Peyer's patch (tissue), 4 donors: ENCODE measurements around the gene PAAF1. TPM values are rescaled to one million over a fixed set of nuclear protein-coding genes. Genes with fewer than 3 reads are reported as not detected.

Experiments used
- DNase-seq, 3 donors: peaks; one replicate each; pipeline ENCODE4 v3.0.0-alpha.2; 2017 to 2019
- H3K27ac ChIP-seq, 4 donors: fragments of 200-600 bp; sonication (generic); one replicate each; pipeline ENCODE4 v1.5.1; 2016 to 2019
- H3K27me3 ChIP-seq, 2 donors: fragments of 200-600 bp; sonication (generic); one replicate each; pipeline ENCODE4 v1.5.1; 2019
- H3K36me3 ChIP-seq, 3 donors: fragments of 200-600 bp; sonication (generic); one replicate each; pipeline ENCODE4 v1.5.1; 2016 to 2019
- H3K4me1 ChIP-seq, 4 donors: fragments of 200-600 bp; sonication (generic); one replicate each; pipeline ENCODE4 v1.5.1; 2016 to 2019
- H3K4me3 ChIP-seq, 4 donors: fragments of 200-600 bp; sonication (generic); 1 replicate in 3 of 4; 2 replicates in 1 of 4; pipeline ENCODE4 v1.5.1; 2016 to 2019; ENCODE audit warnings: mild to moderate bottlenecking in 1 of 4
- H3K9me3 ChIP-seq, 4 donors: fragments of 200-600 bp; sonication (generic); one replicate each; pipeline ENCODE4 v1.5.1; 2016 to 2019; ENCODE audit warnings: mild to moderate bottlenecking in 1 of 4
- POLR2A ChIP-seq, 2 donors: fragments of 450-650 bp; IDR thresholded peaks; one replicate each; pipeline ENCODE4 v1.5.1; 2017; ENCODE audit warnings: antibody characterized with exemption in 2 of 2, mild to moderate bottlenecking in 2 of 2, moderate library complexity in 2 of 2
- total RNA-seq, 4 donors: library from RNA; depleted of rRNA; stranded (reverse); fragments of >200 nt; gene quantifications; one replicate each; pipeline ENCODE4 v1.1.0, GENCODE V29; 2016
- TF ChIP-seq, protein P1 (sequence below), 6 experiments: fragments of 450-650 bp in 4 of 6; fragments of 200-600 bp in 2 of 6; sonication (generic) in 1 of 6; IDR thresholded peaks; one replicate each; pipeline ENCODE4 v1.5.1; 2017 to 2019; ENCODE audit warnings: antibody characterized with exemption in 6 of 6, mild to moderate bottlenecking in 3 of 6, moderate library complexity in 1 of 6

PAAF1 gene, protein sequence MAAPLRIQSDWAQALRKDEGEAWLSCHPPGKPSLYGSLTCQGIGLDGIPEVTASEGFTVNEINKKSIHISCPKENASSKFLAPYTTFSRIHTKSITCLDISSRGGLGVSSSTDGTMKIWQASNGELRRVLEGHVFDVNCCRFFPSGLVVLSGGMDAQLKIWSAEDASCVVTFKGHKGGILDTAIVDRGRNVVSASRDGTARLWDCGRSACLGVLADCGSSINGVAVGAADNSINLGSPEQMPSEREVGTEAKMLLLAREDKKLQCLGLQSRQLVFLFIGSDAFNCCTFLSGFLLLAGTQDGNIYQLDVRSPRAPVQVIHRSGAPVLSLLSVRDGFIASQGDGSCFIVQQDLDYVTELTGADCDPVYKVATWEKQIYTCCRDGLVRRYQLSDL
- total RNA-seq, result 10 to 100 TPM; 16.6 to 18.2 (median 16.6) TPM

DNA sequence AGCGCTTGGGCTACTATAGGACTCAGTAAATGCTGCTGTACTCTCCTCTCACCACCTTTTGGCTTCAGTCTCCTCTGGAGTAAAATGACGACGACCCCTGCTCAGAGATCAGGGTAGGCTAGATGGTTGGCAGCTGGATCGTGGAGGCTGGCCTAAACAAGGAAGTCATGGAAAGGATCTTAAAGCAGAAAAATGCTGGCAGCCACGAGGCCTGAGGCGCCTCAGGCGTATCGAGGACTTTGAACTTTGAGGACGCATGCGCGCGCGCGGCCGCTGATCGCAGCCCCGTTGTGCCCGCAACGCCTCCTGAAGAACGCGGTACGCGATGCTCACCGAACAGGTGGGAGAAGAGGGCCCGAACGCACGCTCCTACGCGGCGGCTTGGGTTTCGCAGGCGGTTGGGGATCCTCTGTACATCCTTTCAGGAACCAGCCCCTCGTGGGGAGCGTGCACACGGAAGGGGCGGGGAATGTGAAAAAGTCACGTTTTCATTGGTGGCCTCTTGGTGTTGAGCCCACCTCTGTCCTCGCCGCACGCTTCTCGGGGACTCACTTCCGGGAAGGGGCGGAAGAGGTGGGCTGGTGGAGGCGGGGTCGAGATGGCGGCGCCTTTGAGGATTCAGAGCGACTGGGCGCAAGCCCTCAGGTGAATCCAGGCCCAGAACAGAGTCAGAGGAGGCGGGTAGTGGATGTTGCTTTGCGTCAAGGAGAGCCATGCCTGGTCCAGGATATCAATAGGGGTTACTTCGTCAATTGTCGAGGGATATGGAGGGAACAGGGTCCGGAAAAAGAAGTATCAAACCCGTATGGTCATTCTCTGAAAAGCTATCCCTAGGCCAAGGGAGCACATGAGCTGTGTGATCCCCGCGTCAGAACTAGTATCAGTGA is at the start of gene PAAF1, which contains the start of gene COA4:
Gene PAAF1 (plus strand): TSS at position 576 of the 887 bp plus-strand sequence. CDS start 23 bp downstream, at position 599.
Gene COA4 (minus strand): TSS at position 423 of the 887 bp plus-strand sequence. CDS start 3,468 bp downstream, outside the sequence.
- H3K27me3 ChIP-seq, result no peaks in the 10 kb centered on the region
- TF ChIP-seq, protein P1, sequence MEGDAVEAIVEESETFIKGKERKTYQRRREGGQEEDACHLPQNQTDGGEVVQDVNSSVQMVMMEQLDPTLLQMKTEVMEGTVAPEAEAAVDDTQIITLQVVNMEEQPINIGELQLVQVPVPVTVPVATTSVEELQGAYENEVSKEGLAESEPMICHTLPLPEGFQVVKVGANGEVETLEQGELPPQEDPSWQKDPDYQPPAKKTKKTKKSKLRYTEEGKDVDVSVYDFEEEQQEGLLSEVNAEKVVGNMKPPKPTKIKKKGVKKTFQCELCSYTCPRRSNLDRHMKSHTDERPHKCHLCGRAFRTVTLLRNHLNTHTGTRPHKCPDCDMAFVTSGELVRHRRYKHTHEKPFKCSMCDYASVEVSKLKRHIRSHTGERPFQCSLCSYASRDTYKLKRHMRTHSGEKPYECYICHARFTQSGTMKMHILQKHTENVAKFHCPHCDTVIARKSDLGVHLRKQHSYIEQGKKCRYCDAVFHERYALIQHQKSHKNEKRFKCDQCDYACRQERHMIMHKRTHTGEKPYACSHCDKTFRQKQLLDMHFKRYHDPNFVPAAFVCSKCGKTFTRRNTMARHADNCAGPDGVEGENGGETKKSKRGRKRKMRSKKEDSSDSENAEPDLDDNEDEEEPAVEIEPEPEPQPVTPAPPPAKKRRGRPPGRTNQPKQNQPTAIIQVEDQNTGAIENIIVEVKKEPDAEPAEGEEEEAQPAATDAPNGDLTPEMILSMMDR (IDR thresholded peaks at IDR 0.05), result no peak
- peak; percentile 38 to 58 for TF ChIP-seq POLR2A (IDR thresholded peaks at IDR 0.05)
- H3K9me3 ChIP-seq, result no peaks in the 10 kb centered on the region
- peak within 1 kb of the TSS; percentile 64 to 85 (median 68) for H3K4me3 ChIP-seq
- peaks cover 0 to 28% (median 0%) of the 10 kb centered on the region in 3 donors for H3K36me3 ChIP-seq
- H3K27ac ChIP-seq, result peak within 1 kb of the TSS; percentile 75 to 90 (median 82)
- peaks cover 0 to 28% (median 7%) of the 10 kb centered on the region in 4 donors for H3K4me1 ChIP-seq
- DNase-seq, result peak; percentile 93 to 97 (median 95)

DNA sequence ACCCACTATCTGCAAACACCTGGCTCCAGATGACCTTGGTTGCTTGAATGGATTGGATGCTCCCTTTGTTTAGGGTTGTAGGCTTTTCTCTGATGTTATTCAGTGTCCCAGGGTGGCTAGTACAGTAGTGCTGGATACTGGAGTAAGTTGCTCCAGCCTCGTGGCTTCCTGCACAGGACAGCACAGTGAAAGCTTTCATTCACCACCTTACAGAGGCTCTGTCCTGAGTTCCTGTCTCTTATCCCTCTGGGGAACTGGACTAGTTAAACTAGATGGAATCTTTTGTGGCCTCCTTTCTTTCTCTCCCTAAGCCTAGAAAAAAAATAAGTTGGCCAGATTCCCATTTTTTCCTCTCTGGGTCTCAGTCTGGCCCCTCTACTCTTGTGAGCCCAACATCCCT is 46.5 kb upstream of the PAAF1 start:
- TF ChIP-seq, protein P1 (IDR thresholded peaks at IDR 0.05), result no peak
- TF ChIP-seq POLR2A (IDR thresholded peaks at IDR 0.05), result no peak
- Histone ChIP-seq H3K4me3 (no peak overlapping the region), H3K4me1 (no peaks in the 10 kb centered on the region), H3K27ac (no peak overlapping the region), H3K36me3 (peaks cover 0 to 48% (median 0%) of the 10 kb centered on the region in 3 donors), H3K9me3 (no peaks in the 10 kb centered on the region), H3K27me3 (no peaks in the 10 kb centered on the region)
- DNase-seq, result no peak

DNA sequence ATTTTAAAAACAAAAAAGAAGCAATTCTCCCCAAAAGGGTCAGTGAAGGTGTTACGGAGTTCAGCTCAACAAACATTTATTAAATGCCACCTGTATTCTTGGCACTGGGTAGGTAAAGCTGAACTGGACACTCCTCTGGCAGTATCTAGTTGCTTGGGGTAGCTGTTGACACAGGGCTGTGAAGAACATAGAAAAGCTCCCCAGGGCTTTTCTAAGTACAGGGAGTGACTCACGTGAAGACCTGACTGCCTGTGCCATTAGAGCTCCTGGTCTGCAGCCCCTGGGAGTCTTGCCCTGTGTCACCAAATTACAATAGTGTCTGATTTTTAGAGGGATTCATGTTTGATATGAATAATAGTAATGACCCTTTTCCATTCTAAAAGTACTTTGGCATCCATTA is 43.7 kb upstream of the PAAF1 start:
- DNase-seq, result no peak
- H3K9me3 ChIP-seq, result no peaks in the 10 kb centered on the region
- H3K27me3 ChIP-seq, result no peaks in the 10 kb centered on the region
- no peak for TF ChIP-seq POLR2A (IDR thresholded peaks at IDR 0.05)
- TF ChIP-seq, protein P1 (IDR thresholded peaks at IDR 0.05), result no peak
- no peaks in the 10 kb centered on the region for H3K4me1 ChIP-seq
- H3K27ac ChIP-seq, result no peak overlapping the region
- peaks cover 0 to 29% (median 0%) of the 10 kb centered on the region in 3 donors for H3K36me3 ChIP-seq
- no peak overlapping the region for H3K4me3 ChIP-seq

DNA sequence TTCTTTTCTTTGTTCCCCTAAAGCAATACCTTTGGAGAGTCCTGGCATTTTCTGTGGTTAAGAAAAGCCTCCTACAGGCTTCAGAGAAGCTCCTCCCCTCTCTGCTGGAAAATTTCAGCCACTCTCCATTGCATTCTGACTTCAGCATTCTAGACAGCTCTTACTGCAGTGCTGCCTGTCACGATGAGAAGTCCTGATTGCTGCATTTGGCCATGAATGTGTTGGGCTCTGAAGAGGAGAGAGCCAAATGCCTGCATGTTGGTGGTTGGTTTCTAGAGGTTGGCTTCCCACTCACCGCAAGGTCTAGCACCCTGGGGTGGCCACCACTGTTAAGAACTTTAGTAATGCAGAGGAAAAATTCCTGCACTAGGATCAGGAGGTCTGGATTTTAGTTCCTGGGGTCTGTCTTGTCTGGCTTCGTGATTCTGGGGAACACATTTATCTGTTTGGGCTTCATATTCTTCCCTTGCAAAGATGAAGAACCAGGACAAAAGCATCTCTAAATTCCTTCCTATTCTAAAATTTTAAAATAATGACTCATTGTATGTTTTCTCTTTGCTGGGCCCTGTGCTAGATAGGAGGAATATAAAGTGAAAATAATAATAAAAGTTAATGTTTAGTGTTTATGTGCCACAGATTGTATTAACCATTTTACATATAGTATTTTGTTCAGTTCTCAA is 38.2 kb upstream of the PAAF1 start:
- Histone ChIP-seq H3K9me3 (no peaks in the 10 kb centered on the region), H3K27me3 (no peaks in the 10 kb centered on the region), H3K27ac (no peak overlapping the region), H3K4me3 (no peak overlapping the region), H3K4me1 (no peaks in the 10 kb centered on the region), H3K36me3 (peaks cover 0 to 12% (median 0%) of the 10 kb centered on the region in 3 donors)
- TF ChIP-seq POLR2A (IDR thresholded peaks at IDR 0.05), result no peak
- TF ChIP-seq, protein P1 (IDR thresholded peaks at IDR 0.05), result no peak
- DNase-seq, result no peak

DNA sequence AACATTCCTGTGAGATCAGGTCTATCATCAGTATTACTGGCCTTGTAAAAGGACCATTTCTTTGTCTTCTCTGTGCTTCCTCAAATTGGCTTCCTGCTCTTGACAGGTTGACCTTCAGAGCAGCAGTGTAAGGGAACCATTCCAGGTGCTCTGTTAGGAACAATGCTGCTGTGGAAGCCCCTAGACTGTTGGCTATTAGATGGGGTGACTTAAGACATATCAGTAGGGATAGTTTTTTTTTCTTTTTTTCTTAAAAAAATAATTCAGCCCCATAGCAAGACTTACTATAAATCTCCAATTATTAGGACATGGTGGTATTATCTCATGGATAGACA is 37.7 kb upstream of the PAAF1 start:
- H3K27me3 ChIP-seq, result no peaks in the 10 kb centered on the region
- H3K4me3 ChIP-seq, result no peak overlapping the region
- TF ChIP-seq, protein P1 (IDR thresholded peaks at IDR 0.05), result no peak
- no peak for TF ChIP-seq POLR2A (IDR thresholded peaks at IDR 0.05)
- DNase-seq, result no peak
- H3K27ac ChIP-seq, result no peak overlapping the region
- no peaks in the 10 kb centered on the region for H3K4me1 ChIP-seq
- H3K9me3 ChIP-seq, result no peaks in the 10 kb centered on the region
- peaks cover 0 to 17% (median 0%) of the 10 kb centered on the region in 3 donors for H3K36me3 ChIP-seq
